Articular chondrocyte of knee joint (primary cell): ENCODE data around the gene PDXDC1. TPM values are rescaled to one million over a fixed set of nuclear protein-coding genes. Genes with fewer than 3 reads are reported as not detected.

Source experiments
- small RNA-seq: library from RNA; depleted of rRNA; stranded (forward); fragments of <200 nt; gene quantifications from one replicate; pipeline ENCODE3, GENCODE V24; 2012
- total RNA-seq: library from RNA; depleted of rRNA; stranded (reverse); fragments of >200 nt; gene quantifications from 2 replicates; pipeline ENCODE4 v1.2.3, GENCODE V29; 2012

The PDXDC1 gene
- 87.7 and 97.6 TPM in 2 replicates for total RNA-seq

DNA sequence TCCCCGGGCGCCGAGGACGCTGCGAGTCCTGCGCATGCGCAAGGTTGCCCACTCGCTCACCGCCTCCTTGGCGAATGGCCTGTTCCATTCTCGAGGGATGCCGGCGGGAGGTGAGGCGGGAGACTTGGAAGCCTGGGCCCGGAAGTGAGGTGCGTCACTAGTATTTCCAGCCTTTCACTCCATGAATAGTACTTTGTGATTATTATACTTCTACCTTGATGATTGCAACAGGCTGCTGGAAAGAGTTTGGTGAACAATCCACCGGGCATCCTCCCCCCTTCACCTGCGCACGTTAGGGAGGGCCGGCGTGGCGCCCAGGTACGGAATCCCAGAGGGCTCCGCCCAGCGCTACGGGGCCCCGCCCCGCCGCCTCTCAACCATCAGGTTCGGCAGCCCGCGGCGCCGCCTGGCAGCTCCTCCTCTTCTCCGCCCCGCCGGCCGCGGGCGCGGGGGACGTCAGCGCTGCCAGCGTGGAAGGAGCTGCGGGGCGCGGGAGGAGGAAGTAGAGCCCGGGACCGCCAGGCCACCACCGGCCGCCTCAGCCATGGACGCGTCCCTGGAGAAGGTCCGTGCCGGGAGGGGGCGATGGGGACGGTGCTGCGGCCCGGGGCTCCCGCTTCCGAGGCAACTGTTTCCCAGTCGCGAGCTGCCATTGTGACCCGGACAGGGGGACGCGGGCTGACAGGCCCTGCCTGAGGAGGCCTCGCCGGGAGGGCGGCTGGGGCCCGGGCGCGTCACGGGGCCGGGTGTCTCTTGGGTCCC is at the start of gene PDXDC1:
Gene PDXDC1 (plus strand): TSS at position 371 of the 762 bp plus-strand sequence. CDS start 174 bp downstream, at position 545.

DNA sequence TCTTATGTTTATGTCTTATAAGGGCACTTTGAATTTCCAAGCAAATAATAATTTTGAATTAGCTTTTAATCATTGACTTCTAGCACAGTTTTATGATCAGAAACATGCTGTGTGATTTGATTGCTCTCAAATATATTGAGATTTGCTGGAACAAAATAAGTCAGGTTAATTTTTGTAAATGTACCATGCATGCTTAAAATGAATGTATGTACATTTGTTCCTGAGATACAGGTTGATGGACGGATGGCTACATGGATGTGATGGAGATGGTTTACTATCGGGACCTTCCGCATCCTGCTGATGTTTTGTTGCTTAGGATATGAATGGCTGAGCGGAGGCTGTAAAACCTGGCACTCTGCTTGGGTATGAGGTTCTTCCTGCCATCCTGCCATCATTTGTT is 37.7 kb upstream of the PDXDC1 start, which contains the start of gene NPIPA1:
Gene NPIPA1 (plus strand): TSS at position 301 of the 400 bp plus-strand sequence. CDS start 0 bp downstream, at position 301.

GRCh38 chr16:15093955-15094827 is 119.4 kb downstream of the PDXDC1 start, which contains the start of gene RRN3:
RRN3 (minus strand) TSS chr16:15094272; CDS start chr16:15094233, 39 bp downstream.

Small RNAs within 50 kb of the gene (small RNA-seq; reads per million reads assigned to genes)
- not detected for gene AC138932.4
- not detected for gene MIR1972-1
- gene MIR3180-4: not detected
- gene MIR6511A1: not detected
- not detected for gene MIR6770-1
- not detected for gene RF00019

Other genes starting within 250 kb of the PDXDC1 start
- 0.22 and 0.52 TPM in 2 replicates for gene NPIPA2, start 232.5 kb upstream of the PDXDC1 start, total RNA-seq
- 113 and 206 TPM in 2 replicates for gene NOMO1, start 141.3 kb upstream of the PDXDC1 start, total RNA-seq
- gene NPIPA1, start 37.6 kb upstream of the PDXDC1 start, total RNA-seq: 44.2 and 60.3 TPM in 2 replicates
- gene NTAN1, start 81.0 kb downstream of the PDXDC1 start, total RNA-seq: 78.7 and 82.4 TPM in 2 replicates
- 29.0 and 47.8 TPM in 2 replicates for gene RRN3, start 119.2 kb downstream of the PDXDC1 start, total RNA-seq